Stimulated activated naive CD4-positive, alpha-beta T cell (primary cell): ENCODE measurements around the gene USP16.
"Not testable (repeated sequence)": the region's sequence is repeated elsewhere in the genome, so short reads cannot be mapped to it uniquely, and the experiment has no call there.

Experiments
- DNase-seq, 6 experiments: peaks; one replicate each; lab custom pipeline; 2025; lab: John Stamatoyannopoulos, UW

The USP16 gene

GRCh38 chr21:29024474-29025327 is at the start of gene USP16:
TSS of gene USP16 (plus strand) at chr21:29024668. CDS start at chr21:29027914, 3,246 bp downstream.
- DNase-seq = peak; percentile 93 to 100 (median 98)

GRCh38 chr21:28975397-28975796 is 49.1 kb upstream of the USP16 start:
- no peak for DNase-seq

- no peak for DNase-seq
These were observed 45.4 kb upstream of the USP16 start for GRCh38 chr21:28979092-28979491.

GRCh38 chr21:28982637-28983036 is 41.8 kb upstream of the USP16 start:
- DNase-seq = no peak

GRCh38 chr21:28986677-28987076 is 37.8 kb upstream of the USP16 start:
- DNase-seq = no peak

- DNase-seq = not testable (repeated sequence)
These were observed 36.3 kb upstream of the USP16 start for GRCh38 chr21:28988146-28988545.

GRCh38 chr21:28991861-28992525 is 32.5 kb upstream of the USP16 start:
- peak in 1 of 6 experiments; percentile 31 for DNase-seq

- DNase-seq = peak; percentile 95 to 99 (median 98)
These were observed 31.8 kb upstream of the USP16 start, which contains the start of gene LTN1 for GRCh38 chr21:28992526-28993292. TSS of gene LTN1 (minus strand) at chr21:28992877. CDS start at chr21:28992805, 72 bp downstream.

- no peak for DNase-seq
These were observed 31.2 kb upstream of the USP16 start for GRCh38 chr21:28993293-28993629.

- DNase-seq = peak; percentile 90 to 94 (median 92)
These were observed 21.9 kb upstream of the USP16 start for GRCh38 chr21:29002442-29003144.

- DNase-seq = no peak
These were observed 18.8 kb upstream of the USP16 start for GRCh38 chr21:29005696-29006095.

GRCh38 chr21:29007135-29007534 is 17.3 kb upstream of the USP16 start:
- DNase-seq = no peak

GRCh38 chr21:29007810-29008209 is 16.7 kb upstream of the USP16 start:
- no peak for DNase-seq

GRCh38 chr21:29008367-29008766 is 16.1 kb upstream of the USP16 start:
- no peak for DNase-seq

GRCh38 chr21:29011236-29011635 is 13.2 kb upstream of the USP16 start:
- DNase-seq = not testable (repeated sequence)

GRCh38 chr21:29017639-29018237 is 6.7 kb upstream of the USP16 start:
- DNase-seq = no peak

GRCh38 chr21:29018540-29018939 is 5.9 kb upstream of the USP16 start:
- DNase-seq = no peak

GRCh38 chr21:29022166-29022565 is 2.3 kb upstream of the USP16 start:
- DNase-seq = no peak

GRCh38 chr21:29025328-29025713 is 853 bp downstream of the USP16 start:
- no peak for DNase-seq

- DNase-seq = no peak
These were observed 5.1 kb downstream of the USP16 start for GRCh38 chr21:29029524-29029923.

- DNase-seq = no peak
These were observed 6.4 kb downstream of the USP16 start for GRCh38 chr21:29030909-29031308.
